HCEC 1CT (cell line): ENCODE data around the gene FCF1.
A peak's percentile ranks its signal among the peaks of the same experiment; 100 is the strongest.
"Not testable (repeated sequence)": the region's sequence is repeated elsewhere in the genome, so short reads cannot be mapped to it uniquely, and the experiment has no call there.

ENCODE experiments used
- DNase-seq: peaks from one replicate; pipeline ENCODE4 v3.0.0-alpha.2; 2017

Gene FCF1

GRCh38 chr14:74702293-74702692 is 10.7 kb upstream of the FCF1 start:
- DNase-seq: no peak

- DNase-seq: no peak
These were observed 9.9 kb upstream of the FCF1 start for GRCh38 chr14:74703043-74703442.

- no peak for DNase-seq
These were observed 8.3 kb upstream of the FCF1 start for GRCh38 chr14:74704656-74705055.

GRCh38 chr14:74705613-74706500 is 7.1 kb upstream of the FCF1 start:
- no peak for DNase-seq

GRCh38 chr14:74710480-74710879 is 2.5 kb upstream of the FCF1 start:
- no peak for DNase-seq

GRCh38 chr14:74711651-74712050 is 1.3 kb upstream of the FCF1 start:
- DNase-seq: no peak

GRCh38 chr14:74713395-74713735 is 421 bp downstream of the FCF1 start:
- DNase-seq: no peak

GRCh38 chr14:74720526-74720925 is 7.6 kb downstream of the FCF1 start:
- peak; percentile 25 for DNase-seq

GRCh38 chr14:74723134-74723533 is 10.2 kb downstream of the FCF1 start:
- no peak for DNase-seq

- DNase-seq: no peak
These were observed 19.4 kb downstream of the FCF1 start for GRCh38 chr14:74732387-74732786.

GRCh38 chr14:74733221-74733620 is 20.3 kb downstream of the FCF1 start:
- DNase-seq: no peak

- no peak for DNase-seq
These were observed 22.2 kb downstream of the FCF1 start for GRCh38 chr14:74735125-74735524.

GRCh38 chr14:74737753-74738325 is 24.9 kb downstream of the FCF1 start:
- peak; percentile 76 for DNase-seq

GRCh38 chr14:74739293-74740030 is 26.5 kb downstream of the FCF1 start:
- DNase-seq: peak; percentile 21

- DNase-seq: no peak
These were observed 34.3 kb downstream of the FCF1 start for GRCh38 chr14:74747237-74747636.

GRCh38 chr14:74754157-74754556 is 41.2 kb downstream of the FCF1 start:
- DNase-seq: no peak

GRCh38 chr14:74754899-74755298 is 42.0 kb downstream of the FCF1 start:
- no peak for DNase-seq

- DNase-seq: no peak
These were observed 43.4 kb downstream of the FCF1 start for GRCh38 chr14:74756326-74756725.

- not testable (repeated sequence) for DNase-seq
These were observed 45.6 kb downstream of the FCF1 start for GRCh38 chr14:74758505-74758904.

- DNase-seq: peak; percentile 98
These were observed 50.2 kb downstream of the FCF1 start, which contains the start of gene YLPM1 for GRCh38 chr14:74762917-74763802. Gene YLPM1, plus strand, starts transcription at chr14:74763316. Its CDS starts 174 bp downstream, at chr14:74763490.

GRCh38 chr14:74763803-74764531 is 51.0 kb downstream of the FCF1 start:
- no peak for DNase-seq

- DNase-seq: no peak
These were observed 52.8 kb downstream of the FCF1 start for GRCh38 chr14:74765721-74766120.
